ES-I3 (cell line): ENCODE data around the gene RAB34.
"Not testable (repeated sequence)": the region's sequence is repeated elsewhere in the genome, so short reads cannot be mapped to it uniquely, and the experiment has no call there.

Source experiments
- H3K36me3 ChIP-seq: 2 replicates; pipeline ENCODE4 v1.6.1; 2013; ENCODE audit warnings: mild to moderate bottlenecking, low read length, control low read depth, moderate library complexity; ENCODE audit not compliant: insufficient read depth
- H3K4me1 ChIP-seq: 2 replicates; pipeline ENCODE4 v1.6.1; 2013; ENCODE audit warnings: mild to moderate bottlenecking, control low read depth, low read length; ENCODE audit not compliant: insufficient read depth
- H3K9ac ChIP-seq: 2 replicates; pipeline ENCODE4 v1.6.1; 2013; ENCODE audit warnings: low read depth, mild to moderate bottlenecking, low read length, moderate library complexity
- H3K9me3 ChIP-seq: 2 replicates; pipeline ENCODE4 v1.6.1; 2013; ENCODE audit warnings: mild to moderate bottlenecking, low read length, moderate library complexity; ENCODE audit not compliant: control insufficient read depth, insufficient read depth

RAB34 gene

GRCh38 chr17:28740406-28741357 lies 23.0 kb upstream of the RAB34 start:
- H3K4me1 ChIP-seq: peaks cover 7% of the 10 kb centered on the region; the same call in 1 of the 2 replicates
- H3K9ac ChIP-seq: no peak overlapping the region
- H3K36me3 ChIP-seq: peaks cover 3% of the 10 kb centered on the region; the same call in 1 of the 2 replicates
- H3K9me3 ChIP-seq: no peaks in the 10 kb centered on the region

- peaks cover 5% of the 10 kb centered on the region; the same call in 1 of the 2 replicates for H3K36me3 ChIP-seq
- no peaks in the 10 kb centered on the region for H3K9me3 ChIP-seq
- H3K4me1 ChIP-seq: peaks cover 7% of the 10 kb centered on the region; the same call in 1 of the 2 replicates
- no peak overlapping the region for H3K9ac ChIP-seq
Measured at GRCh38 chr17:28738680-28739384, 21.2 kb upstream of the RAB34 start.

GRCh38 chr17:28737770-28738679 lies 20.4 kb upstream of the RAB34 start:
- Histone ChIP-seq H3K36me3 (peaks cover 5% of the 10 kb centered on the region; the same call in 1 of the 2 replicates), H3K4me1 (peaks cover 7% of the 10 kb centered on the region; the same call in 1 of the 2 replicates), H3K9me3 (no peaks in the 10 kb centered on the region), H3K9ac (no peak overlapping the region)

- no peak overlapping the region for H3K9ac ChIP-seq
- peaks cover 6% of the 10 kb centered on the region; the same call in 1 of the 2 replicates for H3K4me1 ChIP-seq
- H3K36me3 ChIP-seq: peaks cover 5% of the 10 kb centered on the region; the same call in 1 of the 2 replicates
- H3K9me3 ChIP-seq: no peaks in the 10 kb centered on the region
Measured at GRCh38 chr17:28737316-28737715, 19.6 kb upstream of the RAB34 start.

- H3K9ac ChIP-seq, H3K4me1 ChIP-seq, H3K36me3 ChIP-seq, H3K9me3 ChIP-seq: not testable (repeated sequence)
Measured at GRCh38 chr17:28735913-28736769, 18.5 kb upstream of the RAB34 start.

GRCh38 chr17:28735242-28735722 lies 17.6 kb upstream of the RAB34 start:
- no peaks in the 10 kb centered on the region for H3K4me1 ChIP-seq
- peaks cover 5% of the 10 kb centered on the region; the same call in 1 of the 2 replicates for H3K36me3 ChIP-seq
- H3K9ac ChIP-seq: no peak overlapping the region
- H3K9me3 ChIP-seq: no peaks in the 10 kb centered on the region

- no peak overlapping the region for H3K9ac ChIP-seq
- H3K9me3 ChIP-seq: no peaks in the 10 kb centered on the region
- H3K36me3 ChIP-seq: peaks cover 5% of the 10 kb centered on the region; the same call in 1 of the 2 replicates
- H3K4me1 ChIP-seq: no peaks in the 10 kb centered on the region; the same call in 1 of the 2 replicates
Measured at GRCh38 chr17:28734712-28735241, 17.1 kb upstream of the RAB34 start.

- H3K9me3 ChIP-seq: no peaks in the 10 kb centered on the region
- peaks cover 4% of the 10 kb centered on the region; the same call in 1 of the 2 replicates for H3K4me1 ChIP-seq
- H3K9ac ChIP-seq: no peak overlapping the region
- peaks cover 2% of the 10 kb centered on the region; the same call in 1 of the 2 replicates for H3K36me3 ChIP-seq
Measured at GRCh38 chr17:28733346-28733745, 15.7 kb upstream of the RAB34 start.

GRCh38 chr17:28729950-28730330 lies 12.3 kb upstream of the RAB34 start:
- Histone ChIP-seq H3K36me3 (peaks cover 1% of the 10 kb centered on the region; the same call in 1 of the 2 replicates), H3K9ac (no peak overlapping the region), H3K9me3 (no peaks in the 10 kb centered on the region), H3K4me1 (peaks cover 4% of the 10 kb centered on the region; the same call in 1 of the 2 replicates)

- Histone ChIP-seq H3K4me1 (peaks cover 4% of the 10 kb centered on the region; the same call in 1 of the 2 replicates), H3K9me3 (no peaks in the 10 kb centered on the region), H3K36me3 (peaks cover 13% of the 10 kb centered on the region)
Measured at GRCh38 chr17:28728364-28729200, 10.9 kb upstream of the RAB34 start, which contains the start of gene NEK8. NEK8 (plus strand) TSS chr17:28728788; CDS start chr17:28728814, 26 bp downstream.

GRCh38 chr17:28726627-28727491 lies 9.2 kb upstream of the RAB34 start:
- peaks cover 16% of the 10 kb centered on the region; the same call in 1 of the 2 replicates for H3K4me1 ChIP-seq

More at GRCh38 chr17:28728364-28729200, 10.9 kb upstream of the RAB34 start, which contains the start of gene NEK8:
- peak within 1 kb of the TSS; percentile 92 for H3K9ac ChIP-seq

More at GRCh38 chr17:28726627-28727491, 9.2 kb upstream of the RAB34 start:
- Histone ChIP-seq H3K36me3 (peaks cover 26% of the 10 kb centered on the region), H3K9me3 (no peaks in the 10 kb centered on the region), H3K9ac (peak overlapping the region; percentile 92)
